ENCODE data around the gene ZNF853. TPM values are rescaled to one million over a fixed set of nuclear protein-coding genes. Genes with fewer than 3 reads are reported as not detected.
A peak's percentile ranks its signal among the peaks of the same experiment; 100 is the strongest.

Gene ZNF853
- total RNA-seq, 1 donor from 2014 or later: 7.9 TPM

DNA sequence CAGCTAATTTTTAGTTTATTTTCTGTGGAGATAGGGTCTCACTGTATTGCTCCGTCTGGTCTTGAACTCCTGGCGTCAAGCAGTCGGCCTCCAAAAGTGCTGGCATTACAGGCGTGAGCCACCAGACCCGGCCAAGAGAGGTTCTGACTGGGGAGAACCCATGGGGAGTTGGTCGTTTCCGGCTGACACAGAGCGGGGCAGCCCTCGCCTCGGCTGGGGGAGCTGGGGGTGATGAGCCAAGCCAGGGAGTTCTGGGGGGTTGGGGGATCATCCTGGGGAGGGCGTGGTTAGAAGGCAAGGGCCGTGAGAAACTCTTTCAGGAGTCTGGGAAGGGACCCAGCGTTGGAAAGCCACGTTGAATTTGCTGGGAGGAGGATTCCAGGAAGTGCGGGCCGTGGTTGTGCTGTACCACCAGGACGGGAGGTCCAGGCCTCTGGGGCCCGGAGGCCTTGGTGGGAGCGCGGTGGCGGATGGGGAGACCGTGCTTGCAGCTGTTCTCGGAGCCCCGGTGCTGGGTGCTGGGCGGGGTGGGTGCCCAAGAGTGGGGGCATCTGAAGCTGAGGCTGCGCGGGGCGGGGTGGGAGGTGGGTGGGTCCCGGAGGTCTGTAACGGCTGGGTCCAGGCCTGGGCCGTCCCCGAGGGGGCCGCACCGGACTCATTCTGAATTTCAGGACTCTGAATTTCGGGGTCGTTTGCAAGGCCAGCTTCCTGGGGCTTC lies 8.4 kb upstream of the ZNF853 start:
- Mint-ChIP-seq H3K27me3 (ENCODE audit: unreplicated experiment) (peaks cover 6% of the 10 kb centered on the region), H3K27ac (ENCODE audit: unreplicated experiment) (no peak overlapping the region), H3K4me3 (ENCODE audit: unreplicated experiment) (no peak overlapping the region), H3K4me1 (ENCODE audit: unreplicated experiment) (peaks cover 3% of the 10 kb centered on the region), H3K36me3 (ENCODE audit: low read depth, unreplicated experiment) (peaks cover 15% of the 10 kb centered on the region), H3K9me3 (ENCODE audit: unreplicated experiment) (no peaks in the 10 kb centered on the region)
- DNase-seq (ENCODE audit: low spot score): no peak
- no peak for TF ChIP-seq CTCF (IDR thresholded peaks at IDR 0.05; ENCODE audit: unreplicated experiment)

DNA sequence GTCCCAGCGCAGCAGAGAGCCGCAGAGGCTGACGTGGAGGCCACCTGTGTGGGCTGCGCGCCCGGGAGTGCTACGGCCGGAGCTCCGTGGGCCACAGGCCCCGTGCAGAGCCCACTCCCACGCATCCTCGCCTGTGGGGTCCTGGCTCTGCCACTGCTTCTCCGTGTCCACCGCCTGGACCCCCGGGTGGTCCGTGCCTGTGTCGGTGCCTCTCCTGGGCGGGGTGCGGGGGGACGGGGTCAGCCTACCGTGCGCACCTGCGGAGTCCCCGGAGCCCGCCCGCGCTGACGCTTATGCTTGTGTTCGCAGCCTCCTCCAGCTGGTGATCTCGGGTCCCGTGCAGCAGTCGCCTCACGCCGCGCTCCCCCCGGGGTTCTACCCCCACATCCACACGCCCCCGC lies 7.8 kb upstream of the ZNF853 start:
- Mint-ChIP-seq H3K36me3 (ENCODE audit: low read depth, unreplicated experiment) (peaks cover 12% of the 10 kb centered on the region), H3K4me1 (ENCODE audit: unreplicated experiment) (peaks cover 3% of the 10 kb centered on the region), H3K27me3 (ENCODE audit: unreplicated experiment) (peaks cover 8% of the 10 kb centered on the region), H3K27ac (ENCODE audit: unreplicated experiment) (no peak overlapping the region), H3K9me3 (ENCODE audit: unreplicated experiment) (no peaks in the 10 kb centered on the region), H3K4me3 (ENCODE audit: unreplicated experiment) (no peak overlapping the region)
- TF ChIP-seq CTCF (IDR thresholded peaks at IDR 0.05; ENCODE audit: unreplicated experiment): no peak
- DNase-seq (ENCODE audit: low spot score): no peak

DNA sequence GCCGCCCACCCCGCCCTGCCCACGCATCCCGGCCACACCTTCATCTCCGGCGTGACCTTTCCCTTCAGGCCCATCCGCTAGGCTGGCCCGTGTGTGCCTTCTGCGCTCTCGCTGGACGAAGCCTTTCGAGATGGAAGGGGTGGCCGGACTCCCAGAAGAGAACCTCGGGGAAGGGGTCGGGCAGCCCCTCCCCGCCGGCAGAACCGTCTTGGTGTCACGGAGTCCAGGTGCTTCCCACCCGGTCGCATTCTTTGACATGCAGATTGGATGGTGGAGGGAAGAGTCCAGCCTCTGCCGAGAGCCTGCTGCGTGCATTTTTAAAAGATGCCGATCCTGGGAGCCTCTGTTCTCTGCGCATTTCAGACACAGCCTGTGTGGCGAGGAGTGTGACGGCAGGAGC lies 7.3 kb upstream of the ZNF853 start:
- Mint-ChIP-seq H3K9me3 (ENCODE audit: unreplicated experiment) (no peaks in the 10 kb centered on the region), H3K4me1 (ENCODE audit: unreplicated experiment) (peaks cover 3% of the 10 kb centered on the region), H3K27ac (ENCODE audit: unreplicated experiment) (no peak overlapping the region), H3K4me3 (ENCODE audit: unreplicated experiment) (no peak overlapping the region), H3K36me3 (ENCODE audit: low read depth, unreplicated experiment) (peaks cover 12% of the 10 kb centered on the region), H3K27me3 (ENCODE audit: unreplicated experiment) (peaks cover 11% of the 10 kb centered on the region)
- DNase-seq (ENCODE audit: low spot score): no peak
- TF ChIP-seq CTCF (IDR thresholded peaks at IDR 0.05; ENCODE audit: unreplicated experiment): no peak

DNA sequence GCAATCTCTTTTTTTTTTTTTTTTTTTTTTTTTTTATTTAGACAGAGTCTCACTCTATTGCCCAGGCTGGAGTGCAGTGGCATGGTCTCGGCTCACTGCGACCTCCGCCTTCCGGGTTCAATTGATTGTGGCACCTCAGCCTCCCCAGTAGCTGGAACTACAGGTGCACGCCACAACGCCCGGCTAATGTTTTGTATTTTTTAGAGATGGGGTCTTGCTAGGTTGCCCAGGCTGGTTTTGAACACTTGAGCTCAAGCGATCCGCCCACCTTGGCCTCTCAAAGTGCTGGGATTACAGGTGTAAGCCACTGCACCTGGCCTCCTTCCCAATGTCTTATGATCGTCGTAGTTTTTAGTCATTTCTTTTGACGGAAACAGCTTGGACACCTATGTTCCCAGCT lies 6.6 kb upstream of the ZNF853 start:
- no peaks in the 10 kb centered on the region for H3K9me3 Mint-ChIP-seq (ENCODE audit: unreplicated experiment)
- no peak for DNase-seq (ENCODE audit: low spot score)
- no peak overlapping the region for H3K4me3 Mint-ChIP-seq (ENCODE audit: unreplicated experiment)
- H3K27me3 Mint-ChIP-seq (ENCODE audit: unreplicated experiment): peaks cover 11% of the 10 kb centered on the region
- TF ChIP-seq CTCF (IDR thresholded peaks at IDR 0.05; ENCODE audit: unreplicated experiment): no peak
- H3K27ac Mint-ChIP-seq (ENCODE audit: unreplicated experiment): no peak overlapping the region
- peaks cover 3% of the 10 kb centered on the region for H3K4me1 Mint-ChIP-seq (ENCODE audit: unreplicated experiment)
- peaks cover 12% of the 10 kb centered on the region for H3K36me3 Mint-ChIP-seq (ENCODE audit: low read depth, unreplicated experiment)

DNA sequence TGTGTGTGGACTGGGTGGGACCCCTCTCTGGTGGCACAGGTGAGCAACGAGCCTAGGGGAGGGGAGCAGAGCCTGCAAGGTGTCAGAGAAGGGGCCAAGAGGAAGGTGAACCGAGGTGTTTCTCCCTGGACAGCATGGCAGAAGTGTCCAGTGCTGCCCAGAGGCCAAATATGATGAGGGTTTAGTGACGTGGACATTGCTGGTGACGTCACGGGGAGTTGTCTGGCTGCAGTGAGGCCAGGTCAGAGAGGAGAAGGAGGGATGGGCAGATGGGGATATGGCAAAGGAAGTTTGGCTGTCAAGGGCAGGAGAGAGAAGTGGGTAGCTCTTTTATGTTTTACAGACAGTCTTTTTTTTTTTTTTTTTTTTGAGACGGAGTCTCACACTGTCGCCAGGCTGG lies 2.6 kb upstream of the ZNF853 start:
- peaks cover 4% of the 10 kb centered on the region for H3K36me3 Mint-ChIP-seq (ENCODE audit: low read depth, unreplicated experiment)
- H3K27ac Mint-ChIP-seq (ENCODE audit: unreplicated experiment): no peak overlapping the region
- no peak for TF ChIP-seq CTCF (IDR thresholded peaks at IDR 0.05; ENCODE audit: unreplicated experiment)
- H3K4me3 Mint-ChIP-seq (ENCODE audit: unreplicated experiment): peak overlapping the region; percentile 54
- no peak for DNase-seq (ENCODE audit: low spot score)
- peaks cover 14% of the 10 kb centered on the region for H3K27me3 Mint-ChIP-seq (ENCODE audit: unreplicated experiment)
- H3K4me1 Mint-ChIP-seq (ENCODE audit: unreplicated experiment): peaks cover 10% of the 10 kb centered on the region
- H3K9me3 Mint-ChIP-seq (ENCODE audit: unreplicated experiment): no peaks in the 10 kb centered on the region
